GM06990 (cell line): ENCODE data around the gene LRIG2.

Experiments used
- DNase-seq: peaks from one replicate; pipeline ENCODE4 v3.0.0-alpha.2; 2011; ENCODE audit not compliant: insufficient read length; ENCODE audit errors: extremely low read depth
- H3K27me3 ChIP-seq: replicated peaks from 2 replicates; pipeline ENCODE4 v1.6.0; 2011; ENCODE audit warnings: low read length; ENCODE audit not compliant: control insufficient read depth, insufficient read depth
- H3K36me3 ChIP-seq: 2 replicates; pipeline ENCODE4 v1.5.1; 2011; ENCODE audit warnings: low read length; ENCODE audit not compliant: control insufficient read depth, insufficient read depth
- H3K4me3 ChIP-seq: replicated peaks from 2 replicates; pipeline ENCODE4 v1.5.1; 2011; ENCODE audit warnings: low read depth, mild to moderate bottlenecking, control low read depth, low read length
- TF ChIP-seq, protein P1 (sequence below): IDR thresholded peaks from 2 replicates; pipeline ENCODE4 v1.5.1; 2011; ENCODE audit warnings: low read length, control low read depth, mild to moderate bottlenecking, inconsistent platforms; ENCODE audit not compliant: insufficient read depth, poor library complexity, severe bottlenecking

Gene LRIG2

GRCh38 chr1:113169591-113169990, 96.6 kb downstream of the LRIG2 start:
- Histone ChIP-seq H3K36me3 (no peaks in the 10 kb centered on the region), H3K27me3 (no peaks in the 10 kb centered on the region), H3K4me3 (no peak overlapping the region)
- TF ChIP-seq, protein P1, sequence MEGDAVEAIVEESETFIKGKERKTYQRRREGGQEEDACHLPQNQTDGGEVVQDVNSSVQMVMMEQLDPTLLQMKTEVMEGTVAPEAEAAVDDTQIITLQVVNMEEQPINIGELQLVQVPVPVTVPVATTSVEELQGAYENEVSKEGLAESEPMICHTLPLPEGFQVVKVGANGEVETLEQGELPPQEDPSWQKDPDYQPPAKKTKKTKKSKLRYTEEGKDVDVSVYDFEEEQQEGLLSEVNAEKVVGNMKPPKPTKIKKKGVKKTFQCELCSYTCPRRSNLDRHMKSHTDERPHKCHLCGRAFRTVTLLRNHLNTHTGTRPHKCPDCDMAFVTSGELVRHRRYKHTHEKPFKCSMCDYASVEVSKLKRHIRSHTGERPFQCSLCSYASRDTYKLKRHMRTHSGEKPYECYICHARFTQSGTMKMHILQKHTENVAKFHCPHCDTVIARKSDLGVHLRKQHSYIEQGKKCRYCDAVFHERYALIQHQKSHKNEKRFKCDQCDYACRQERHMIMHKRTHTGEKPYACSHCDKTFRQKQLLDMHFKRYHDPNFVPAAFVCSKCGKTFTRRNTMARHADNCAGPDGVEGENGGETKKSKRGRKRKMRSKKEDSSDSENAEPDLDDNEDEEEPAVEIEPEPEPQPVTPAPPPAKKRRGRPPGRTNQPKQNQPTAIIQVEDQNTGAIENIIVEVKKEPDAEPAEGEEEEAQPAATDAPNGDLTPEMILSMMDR = no peak
- no peak for DNase-seq

- no peaks in the 10 kb centered on the region for H3K27me3 ChIP-seq
Observed at GRCh38 chr1:113170519-113170918, 97.5 kb downstream of the LRIG2 start.

DNA sequence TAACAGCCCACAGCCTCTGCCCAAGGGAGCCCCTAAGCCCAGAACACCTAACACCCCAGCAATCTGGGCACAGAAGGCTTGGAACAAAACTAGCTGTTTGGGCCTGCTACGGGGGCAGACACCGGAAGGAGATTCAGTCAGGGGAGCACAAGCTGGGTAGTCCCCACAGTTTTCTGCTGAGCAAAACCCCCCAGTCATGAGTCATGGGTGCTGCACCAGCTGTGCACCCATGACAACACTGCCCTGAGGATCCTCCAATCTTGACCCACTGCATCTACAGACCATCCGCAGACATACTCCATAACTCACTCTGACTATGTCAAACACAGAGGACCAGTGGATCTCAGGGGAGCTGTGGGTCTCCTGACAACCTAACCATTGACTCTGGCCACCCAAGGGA, 105.1 kb downstream of the LRIG2 start:
- H3K36me3 ChIP-seq = no peaks in the 10 kb centered on the region
- TF ChIP-seq, protein P1 = no peak
- H3K27me3 ChIP-seq = no peaks in the 10 kb centered on the region
- DNase-seq = peak; percentile 42
- H3K4me3 ChIP-seq = no peak overlapping the region

More at GRCh38 chr1:113170519-113170918, 97.5 kb downstream of the LRIG2 start:
- H3K4me3 ChIP-seq = no peak overlapping the region
- DNase-seq = no peak
- H3K36me3 ChIP-seq = no peaks in the 10 kb centered on the region
- TF ChIP-seq, protein P1 = no peak

DNA sequence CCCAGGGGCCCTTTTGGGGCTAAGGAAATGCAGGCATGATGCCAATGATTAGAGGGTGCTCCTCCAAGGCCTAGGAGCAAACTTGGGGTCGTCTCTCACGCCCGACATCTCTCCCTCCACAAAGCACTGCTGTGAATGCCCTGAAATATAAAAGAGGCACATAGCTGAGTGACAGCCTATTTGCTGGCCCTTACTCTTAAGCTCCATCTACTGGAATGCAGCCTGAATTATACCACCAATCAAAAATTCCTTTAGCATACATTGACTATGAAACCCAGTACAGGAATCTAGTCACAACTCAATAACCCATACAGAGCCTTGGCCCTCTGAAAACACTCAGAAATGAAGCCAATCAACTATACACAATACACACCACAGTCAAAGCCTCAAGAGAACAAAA, 105.5 kb downstream of the LRIG2 start:
- no peaks in the 10 kb centered on the region for H3K36me3 ChIP-seq
- H3K4me3 ChIP-seq = no peak overlapping the region
- TF ChIP-seq, protein P1 = peak; percentile 10
- no peak for DNase-seq
- H3K27me3 ChIP-seq = no peaks in the 10 kb centered on the region
